KMS-11 (cell line): ENCODE data around the gene DSTYK.

ENCODE experiments used
- H2AFZ ChIP-seq: fragments of 200-600 bp; sonication (generic); 2 replicates; pipeline ENCODE4 v1.6.1; 2016; ENCODE audit warnings: antibody characterized with exemption, mixed run types, low read depth
- H3K27ac ChIP-seq: fragments of 200-600 bp; sonication (generic); 2 replicates; pipeline ENCODE4 v1.6.1; 2016; ENCODE audit warnings: mild to moderate bottlenecking, mixed run types
- H3K27me3 ChIP-seq: fragments of 200-600 bp; sonication (generic); 2 replicates; pipeline ENCODE4 v1.6.1; 2017; ENCODE audit warnings: mild to moderate bottlenecking, low read depth, mixed run types, moderate library complexity; ENCODE audit not compliant: insufficient read depth
- H3K36me3 ChIP-seq: fragments of 200-600 bp; sonication (generic); 2 replicates; pipeline ENCODE4 v1.6.1; 2017; ENCODE audit warnings: mild to moderate bottlenecking, mixed run types; ENCODE audit not compliant: insufficient read depth
- H3K4me1 ChIP-seq: fragments of 200-600 bp; sonication (generic); 2 replicates; pipeline ENCODE4 v1.6.1; 2016; ENCODE audit warnings: mild to moderate bottlenecking, low read depth, mixed run types; ENCODE audit not compliant: poor library complexity, severe bottlenecking
- H3K4me2 ChIP-seq: fragments of 200-600 bp; sonication (generic); 2 replicates; pipeline ENCODE4 v1.7.0; 2016; ENCODE audit warnings: mild to moderate bottlenecking, mixed run types
- H3K4me3 ChIP-seq: fragments of 200-600 bp; sonication (generic); IDR thresholded peaks from 2 replicates; pipeline ENCODE4 v1.6.1; 2017; ENCODE audit warnings: low read depth, low read length, mixed read lengths; ENCODE audit not compliant: insufficient read depth
- H3K79me2 ChIP-seq: fragments of 200-600 bp; sonication (generic); 2 replicates; pipeline ENCODE4 v1.6.1; 2016; ENCODE audit warnings: low read depth, mixed run types; ENCODE audit not compliant: insufficient read depth
- H3K9ac ChIP-seq: fragments of 200-600 bp; sonication (generic); 2 replicates; pipeline ENCODE4 v1.6.1; 2016; ENCODE audit warnings: mild to moderate bottlenecking, mixed run types
- H4K20me1 ChIP-seq: fragments of 200-600 bp; sonication (generic); 2 replicates; pipeline ENCODE4 v1.6.1; 2016; ENCODE audit warnings: mild to moderate bottlenecking, mixed run types; ENCODE audit not compliant: insufficient read depth
- TF ChIP-seq, protein P1 (sequence below): fragments of 200-600 bp; sonication (generic); conservative IDR thresholded peaks from 2 replicates; pipeline ENCODE4 v1.6.1; 2017; ENCODE audit warnings: low read depth, mild to moderate bottlenecking, antibody characterized with exemption, low read length, moderate library complexity, mixed read lengths

Gene DSTYK

DNA sequence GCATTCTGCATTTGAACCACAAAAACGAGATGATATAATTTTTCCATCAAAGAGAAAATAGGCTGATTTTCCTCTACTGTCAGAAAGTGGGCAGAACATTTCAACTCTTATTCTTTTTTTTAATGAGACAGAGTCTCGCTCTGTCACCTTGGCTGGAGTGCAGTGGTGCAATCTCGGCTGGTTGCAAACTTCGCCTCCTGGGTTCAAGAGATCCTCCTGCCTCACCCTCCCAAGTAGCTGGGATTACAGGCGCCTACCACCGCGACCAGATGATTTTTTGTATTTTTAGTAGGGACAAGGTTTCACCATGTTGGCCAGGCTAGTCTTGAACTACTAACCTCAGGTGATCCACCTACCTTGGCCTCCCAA, 11.6 kb downstream of the DSTYK start:
- Histone ChIP-seq H3K4me3 (no peak overlapping the region), H2AFZ (no peak overlapping the region), H3K79me2 (peaks cover 32% of the 10 kb centered on the region; the same call in 1 of the 2 replicates), H3K27ac (no peak overlapping the region), H3K9ac (no peak overlapping the region), H3K4me1 (no peaks in the 10 kb centered on the region), H4K20me1 (0 out of 2 replicates have a peak, but pooled peaks cover 6% of the 10 kb centered on the region), H3K4me2 (no peak overlapping the region), H3K27me3 (no peaks in the 10 kb centered on the region), H3K36me3 (no peaks in the 10 kb centered on the region)
- TF ChIP-seq, protein P1, sequence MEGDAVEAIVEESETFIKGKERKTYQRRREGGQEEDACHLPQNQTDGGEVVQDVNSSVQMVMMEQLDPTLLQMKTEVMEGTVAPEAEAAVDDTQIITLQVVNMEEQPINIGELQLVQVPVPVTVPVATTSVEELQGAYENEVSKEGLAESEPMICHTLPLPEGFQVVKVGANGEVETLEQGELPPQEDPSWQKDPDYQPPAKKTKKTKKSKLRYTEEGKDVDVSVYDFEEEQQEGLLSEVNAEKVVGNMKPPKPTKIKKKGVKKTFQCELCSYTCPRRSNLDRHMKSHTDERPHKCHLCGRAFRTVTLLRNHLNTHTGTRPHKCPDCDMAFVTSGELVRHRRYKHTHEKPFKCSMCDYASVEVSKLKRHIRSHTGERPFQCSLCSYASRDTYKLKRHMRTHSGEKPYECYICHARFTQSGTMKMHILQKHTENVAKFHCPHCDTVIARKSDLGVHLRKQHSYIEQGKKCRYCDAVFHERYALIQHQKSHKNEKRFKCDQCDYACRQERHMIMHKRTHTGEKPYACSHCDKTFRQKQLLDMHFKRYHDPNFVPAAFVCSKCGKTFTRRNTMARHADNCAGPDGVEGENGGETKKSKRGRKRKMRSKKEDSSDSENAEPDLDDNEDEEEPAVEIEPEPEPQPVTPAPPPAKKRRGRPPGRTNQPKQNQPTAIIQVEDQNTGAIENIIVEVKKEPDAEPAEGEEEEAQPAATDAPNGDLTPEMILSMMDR, result no peak

DNA sequence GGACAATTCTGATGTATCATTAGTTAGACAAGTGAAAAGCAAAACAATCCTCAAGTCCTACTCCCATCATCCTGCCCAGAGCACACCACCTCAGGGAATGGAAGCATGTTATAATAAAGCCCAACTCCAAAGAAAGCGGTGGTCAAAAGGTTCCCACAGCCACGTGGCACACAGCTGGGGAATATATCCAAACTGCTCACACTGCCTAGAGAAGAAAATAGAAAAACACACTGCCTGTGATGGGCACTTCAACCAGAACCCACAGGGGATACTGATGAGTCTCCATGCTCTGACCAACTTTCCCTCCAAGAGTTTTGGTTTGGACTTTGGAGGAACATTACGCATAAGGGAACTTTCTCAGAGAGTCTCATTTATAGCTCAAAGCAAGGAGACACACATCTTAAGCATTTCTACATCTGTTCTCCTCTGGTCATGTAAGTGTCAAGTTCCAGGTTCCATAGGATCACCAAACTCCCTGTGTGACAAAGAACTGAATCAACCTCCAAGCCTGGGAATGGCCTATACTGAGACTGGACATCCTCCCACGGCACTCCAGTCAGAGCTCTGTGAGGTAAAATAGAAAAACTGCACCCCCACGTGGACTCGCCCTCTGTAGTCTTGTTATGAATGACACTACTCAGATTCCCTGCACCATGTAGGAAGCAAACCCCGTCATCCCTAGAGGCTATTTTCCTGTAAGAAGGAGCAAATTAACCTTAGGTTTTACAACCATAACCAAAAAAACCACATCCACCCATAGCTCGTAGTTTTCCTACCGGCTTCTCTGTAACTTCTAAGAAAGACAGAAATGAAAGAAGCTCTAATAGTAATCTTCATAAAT, 12.2 kb downstream of the DSTYK start:
- Histone ChIP-seq H3K9ac (no peak overlapping the region), H2AFZ (no peak overlapping the region), H3K27me3 (no peaks in the 10 kb centered on the region), H3K4me3 (no peak overlapping the region), H3K4me1 (no peaks in the 10 kb centered on the region), H4K20me1 (0 out of 2 replicates have a peak, but pooled peaks cover under 1% of the 10 kb centered on the region), H3K36me3 (no peaks in the 10 kb centered on the region), H3K4me2 (no peak overlapping the region), H3K27ac (no peak overlapping the region), H3K79me2 (peaks cover 26% of the 10 kb centered on the region; the same call in 1 of the 2 replicates)
- TF ChIP-seq, protein P1, result no peak

DNA sequence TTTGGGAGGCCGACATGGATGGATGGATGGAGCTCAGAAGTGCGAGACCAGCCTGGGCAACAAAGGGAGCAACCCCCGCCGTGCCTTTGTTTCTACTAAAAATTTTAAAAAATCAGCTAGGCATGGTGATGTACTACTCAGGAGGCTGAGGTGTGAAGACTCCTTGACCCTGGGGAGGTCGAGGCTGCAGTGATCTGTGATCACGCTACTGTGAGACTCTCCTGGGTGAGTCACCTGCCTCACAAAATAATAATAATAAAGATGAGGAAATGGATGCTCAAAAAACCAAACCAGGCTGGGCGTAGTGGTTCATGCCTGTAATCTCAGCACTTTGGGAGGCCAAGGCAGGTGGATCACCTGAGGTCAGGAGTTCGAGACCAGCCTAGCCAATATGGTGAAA, 19.2 kb downstream of the DSTYK start:
- peaks cover 19% of the 10 kb centered on the region; the same call in 1 of the 2 replicates for H3K79me2 ChIP-seq
- no peak overlapping the region for H3K27ac ChIP-seq
- H3K4me3 ChIP-seq, result no peak overlapping the region
- 0 out of 2 replicates have a peak, but pooled peaks cover 5% of the 10 kb centered on the region for H4K20me1 ChIP-seq
- no peak overlapping the region for H2AFZ ChIP-seq
- no peak overlapping the region for H3K9ac ChIP-seq
- no peaks in the 10 kb centered on the region for H3K4me1 ChIP-seq
- TF ChIP-seq, protein P1, result no peak
- no peak overlapping the region for H3K4me2 ChIP-seq
- H3K27me3 ChIP-seq, result no peaks in the 10 kb centered on the region
- H3K36me3 ChIP-seq, result no peaks in the 10 kb centered on the region

DNA sequence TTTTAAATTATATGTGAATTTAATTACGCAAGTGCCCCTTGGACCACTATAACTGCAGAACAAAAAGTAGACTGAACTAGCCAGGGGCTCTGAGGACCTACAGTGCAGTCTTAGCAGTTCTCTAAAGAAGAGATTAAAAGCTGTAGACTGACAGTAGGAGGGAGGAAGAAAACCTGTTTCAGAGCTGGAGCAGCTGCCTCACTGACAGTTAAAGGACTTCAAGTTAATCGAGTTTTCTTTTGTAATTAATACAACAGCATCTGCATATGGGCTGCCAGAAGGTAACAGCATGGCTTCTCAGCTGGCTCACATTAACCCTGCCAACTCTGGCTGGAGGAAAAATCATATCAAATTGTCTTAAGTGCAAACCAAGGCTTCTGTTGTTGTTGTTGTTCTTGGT, 19.9 kb downstream of the DSTYK start:
- Histone ChIP-seq H3K79me2 (peaks cover 14% of the 10 kb centered on the region; the same call in 1 of the 2 replicates), H3K27me3 (no peaks in the 10 kb centered on the region), H3K9ac (no peak overlapping the region), H4K20me1 (0 out of 2 replicates have a peak, but pooled peaks cover 5% of the 10 kb centered on the region), H3K4me2 (no peak overlapping the region), H3K4me3 (no peak overlapping the region), H3K36me3 (no peaks in the 10 kb centered on the region), H2AFZ (no peak overlapping the region), H3K4me1 (no peaks in the 10 kb centered on the region), H3K27ac (no peak overlapping the region)
- TF ChIP-seq, protein P1, result no peak
